HT1080 (cell line): ENCODE data around the gene KIF16B. TPM values are rescaled to one million over a fixed set of nuclear protein-coding genes. Genes with fewer than 3 reads are reported as not detected.

Experiments used
- DNase-seq: peaks from one replicate; pipeline ENCODE4 v3.0.0-alpha.2; 2015; ENCODE audit warnings: low read depth
- total RNA-seq: library from RNA; depleted of rRNA; stranded (reverse); fragments of >200 nt; shearing (Covaris generic); gene quantifications from 2 replicates; pipeline ENCODE4 v1.2.3, GENCODE V29; 2014

KIF16B gene
- total RNA-seq, 1 experiment from 2014 or later = 1.9 TPM

- DNase-seq = no peak
Measured at GRCh38 chr20:16364320-16364687, 208.9 kb downstream of the KIF16B start.

DNA sequence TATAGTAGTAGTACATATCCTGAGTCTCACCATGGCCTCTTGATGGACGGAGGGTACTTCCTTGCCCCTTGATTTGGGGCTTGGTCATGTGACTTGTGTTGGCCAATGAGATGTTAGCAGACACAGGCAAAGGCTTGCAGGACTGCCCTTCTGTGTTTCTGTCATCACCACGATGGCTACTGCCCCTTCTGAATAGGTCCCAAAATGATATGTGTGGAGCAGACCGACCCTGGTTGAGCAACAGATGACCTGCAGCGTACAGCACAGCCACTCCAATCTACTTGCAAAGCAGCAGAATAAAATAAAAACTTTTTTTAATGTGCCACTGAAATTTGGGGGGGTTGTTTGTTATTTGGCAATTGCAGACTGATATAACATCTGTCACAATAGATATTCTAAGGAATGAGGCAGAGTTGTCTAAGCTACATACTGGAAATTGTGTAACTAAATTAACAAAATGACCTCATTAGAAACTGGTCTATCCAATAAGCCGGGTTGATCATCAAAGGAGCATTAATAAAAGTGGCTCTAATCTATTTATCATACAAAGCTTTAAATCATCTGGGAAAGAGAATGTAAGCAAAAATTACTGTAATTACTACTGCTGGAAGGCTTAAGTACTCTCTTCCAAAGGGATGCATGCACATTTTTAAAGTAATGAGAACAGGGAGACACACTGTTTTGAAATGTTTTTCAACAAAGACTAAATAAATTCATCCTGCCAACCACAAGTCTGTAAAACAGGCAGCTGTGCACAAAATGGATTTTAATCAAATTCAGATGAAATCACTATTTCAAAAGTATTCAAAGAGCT is 209.5 kb downstream of the KIF16B start:
- DNase-seq = no peak

DNA sequence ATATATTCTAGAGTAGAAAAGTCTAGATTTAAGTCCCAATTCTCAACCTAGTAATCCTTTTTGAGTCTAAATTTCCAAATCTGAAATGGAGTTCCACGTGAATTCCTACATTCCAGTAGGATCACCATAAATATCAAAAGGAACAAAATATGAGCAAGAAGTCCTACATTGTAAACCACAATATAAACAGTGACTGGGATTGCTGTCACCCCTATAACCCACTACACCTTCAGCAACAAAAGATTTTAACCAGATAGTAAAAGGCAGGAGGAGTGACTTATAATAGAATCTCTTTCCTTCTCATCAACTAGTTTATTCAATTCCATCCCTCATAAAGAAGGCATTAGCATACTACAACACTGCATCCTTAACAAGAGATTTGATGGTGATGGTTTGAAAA is 210.6 kb downstream of the KIF16B start:
- DNase-seq = no peak

GRCh38 chr20:16360668-16361067 is 212.6 kb downstream of the KIF16B start:
- DNase-seq = no peak

- DNase-seq = no peak
Measured at GRCh38 chr20:16353417-16353781, 219.8 kb downstream of the KIF16B start.

GRCh38 chr20:16352751-16353416 is 220.4 kb downstream of the KIF16B start:
- DNase-seq = no peak

DNA sequence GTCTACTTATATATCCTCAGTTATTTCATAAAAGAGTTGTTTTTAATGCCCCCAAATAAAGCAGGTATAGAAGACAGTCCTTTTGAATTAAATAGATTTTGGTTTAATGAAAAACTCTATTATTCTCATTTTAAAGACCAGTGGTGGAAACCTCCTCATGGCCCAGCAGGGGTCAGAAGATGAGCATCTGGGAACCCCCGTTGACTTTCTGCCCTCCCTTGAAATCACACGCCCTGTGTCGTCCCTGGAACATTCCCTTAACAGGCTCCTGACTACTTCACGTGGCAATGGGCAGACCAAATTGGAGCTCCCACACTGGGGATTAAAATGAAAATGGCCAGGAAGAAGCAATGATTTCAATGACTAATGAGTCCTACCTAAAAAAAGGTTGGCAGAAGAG is 220.9 kb downstream of the KIF16B start:
- DNase-seq = no peak

GRCh38 chr20:16351415-16351814 is 221.8 kb downstream of the KIF16B start:
- DNase-seq = no peak

DNA sequence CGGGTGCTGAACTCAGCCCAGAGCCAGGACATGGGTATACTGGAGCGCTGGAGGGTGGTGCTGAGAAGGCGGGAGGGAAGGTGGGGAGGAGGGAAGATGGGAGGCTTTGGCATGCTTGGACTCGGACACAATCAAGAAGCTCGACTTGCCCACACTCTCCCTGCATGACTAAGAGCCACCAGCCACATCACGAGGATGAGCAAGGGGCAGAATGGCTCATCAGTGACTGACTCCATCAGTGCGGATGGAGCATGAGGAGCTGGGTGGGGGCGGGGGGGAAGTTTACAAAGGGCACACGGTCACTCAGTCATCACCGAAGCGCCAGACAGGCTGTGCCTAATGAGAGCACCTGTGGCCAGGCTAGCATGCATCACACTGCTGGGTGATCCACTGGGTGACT is 222.8 kb downstream of the KIF16B start:
- peak; percentile 85 for DNase-seq

- no peak for DNase-seq
Measured at GRCh38 chr20:16349523-16350260, 223.6 kb downstream of the KIF16B start.

- DNase-seq = no peak
Measured at GRCh38 chr20:16346956-16347355, 226.3 kb downstream of the KIF16B start.

GRCh38 chr20:16337707-16338106 is 235.5 kb downstream of the KIF16B start:
- DNase-seq = no peak

DNA sequence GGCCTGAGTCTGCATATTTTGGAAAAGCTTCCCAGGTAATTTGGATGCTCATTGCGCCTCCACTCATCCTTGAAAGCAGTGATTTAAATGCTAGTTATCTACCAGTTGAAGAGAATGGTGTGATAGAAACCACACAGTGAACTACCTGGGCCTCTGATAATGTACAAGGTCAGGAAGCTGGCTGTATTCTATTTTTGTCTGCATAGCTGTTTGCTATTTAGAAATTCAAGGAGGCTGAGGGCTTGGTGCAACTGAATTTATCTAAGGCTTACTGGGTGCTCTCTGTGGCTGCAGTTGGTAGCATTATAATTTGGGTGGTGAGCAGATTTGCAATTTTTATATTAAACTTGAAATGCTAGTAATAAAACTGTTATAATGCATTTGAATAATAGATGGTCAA is 245.6 kb downstream of the KIF16B start:
- DNase-seq = no peak

GRCh38 chr20:16321291-16321690 is 252.0 kb downstream of the KIF16B start:
- no peak for DNase-seq

DNA sequence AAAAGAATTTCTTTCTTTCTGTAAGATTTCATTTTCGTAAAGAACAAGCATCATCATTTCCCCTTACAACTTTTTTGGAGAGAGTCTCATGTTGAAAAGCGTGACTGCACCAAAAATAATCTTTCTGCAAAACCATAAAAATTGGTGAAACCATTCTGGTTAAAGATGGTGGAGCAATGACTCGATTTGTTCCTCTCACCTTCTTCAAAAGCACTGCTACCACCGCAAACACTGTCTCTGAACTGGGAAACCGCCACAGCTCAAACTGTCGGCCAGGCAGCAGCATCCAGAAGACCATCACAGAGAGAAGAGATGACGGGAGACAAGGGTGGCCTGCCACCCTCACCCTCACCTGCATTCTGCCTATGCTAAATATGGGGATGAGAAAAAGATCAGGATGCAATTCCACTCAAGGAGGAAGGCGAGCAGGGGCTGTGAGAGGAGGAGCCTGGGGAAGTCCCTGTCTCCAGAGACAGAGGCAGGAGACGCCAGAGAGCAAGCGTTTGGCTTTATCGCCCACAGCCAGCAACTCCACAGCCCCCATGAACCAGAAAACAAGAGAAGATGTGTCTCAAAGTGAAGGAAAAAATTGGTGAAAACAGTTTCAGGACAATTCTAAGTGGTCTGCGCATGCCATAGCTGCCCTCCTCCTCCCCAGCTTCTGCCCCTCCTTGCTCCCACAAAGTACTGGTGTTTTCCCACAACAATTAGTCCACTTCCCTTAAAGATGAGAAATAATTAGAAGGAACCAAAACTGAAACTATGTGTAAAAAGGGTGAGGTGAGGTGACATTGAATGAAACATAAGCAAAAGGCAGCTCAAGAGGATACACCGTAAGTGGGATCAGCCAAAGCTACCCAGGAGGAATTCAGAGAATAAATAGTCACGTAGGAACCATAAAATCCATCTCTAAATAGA is 255.5 kb downstream of the KIF16B start:
- DNase-seq = no peak

DNA sequence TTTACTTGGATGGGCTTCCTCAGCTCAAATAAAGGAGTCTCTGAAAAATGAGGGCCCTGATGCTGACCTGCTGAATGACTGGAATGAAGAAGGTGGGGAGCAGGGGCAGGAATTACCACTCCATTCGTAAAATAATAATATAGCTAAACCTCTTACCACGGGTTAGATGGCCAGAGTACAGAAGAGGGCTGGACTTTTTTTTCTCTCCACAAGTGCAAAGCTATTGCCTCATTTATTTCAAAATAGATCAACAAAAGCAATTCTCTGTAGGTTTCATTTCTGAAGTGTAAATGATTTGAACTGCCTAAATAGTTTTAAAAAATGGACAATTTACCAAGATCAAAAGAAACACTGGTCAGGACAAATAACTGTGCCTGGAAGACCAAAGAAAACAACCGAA is 256.7 kb downstream of the KIF16B start:
- DNase-seq = no peak

DNA sequence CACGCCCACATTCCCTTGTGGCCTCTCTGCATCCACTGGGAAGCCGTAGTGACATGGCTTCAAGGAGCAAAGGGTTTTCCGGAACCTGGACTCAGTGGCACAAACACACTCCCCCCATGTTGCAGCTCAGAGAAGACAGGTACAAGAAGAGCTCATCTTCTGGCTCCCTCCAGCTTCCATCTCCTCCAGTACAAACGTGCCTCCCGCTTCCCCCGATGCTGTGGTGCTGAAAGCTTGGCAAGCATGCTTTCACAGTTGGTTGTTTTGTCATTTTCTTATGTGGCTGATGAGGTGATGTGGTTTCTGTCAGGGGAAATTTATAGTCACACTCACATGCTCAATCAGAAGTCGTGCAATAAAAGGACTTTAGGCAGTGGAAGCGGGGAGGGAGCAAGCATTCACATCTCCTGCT is 258.5 kb downstream of the KIF16B start:
- DNase-seq = no peak

- DNase-seq = no peak
Measured at GRCh38 chr20:16314320-16314719, 258.9 kb downstream of the KIF16B start.

GRCh38 chr20:16313917-16314316 is 259.3 kb downstream of the KIF16B start:
- DNase-seq = no peak

GRCh38 chr20:16312998-16313397 is 260.2 kb downstream of the KIF16B start:
- DNase-seq = no peak

DNA sequence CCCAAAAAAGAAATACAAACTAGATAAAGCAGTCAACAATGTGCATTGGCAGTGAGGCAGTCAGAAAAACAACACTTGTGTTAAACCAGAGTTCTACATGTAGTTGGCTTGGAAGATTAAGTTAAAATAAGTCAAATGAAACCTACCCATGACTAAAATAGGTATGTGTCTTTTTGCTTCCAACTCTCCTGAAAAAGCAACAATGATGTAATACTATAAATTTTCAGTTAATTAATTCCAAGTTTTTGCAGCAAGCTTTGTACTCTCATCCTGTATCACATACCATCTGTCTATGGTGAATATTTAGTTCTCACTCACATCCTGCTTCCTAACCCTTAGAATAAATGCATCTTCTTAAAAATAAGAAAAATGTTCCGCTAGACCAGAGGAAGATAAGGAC is 261.5 kb downstream of the KIF16B start:
- no peak for DNase-seq
